Measurements from ENCODE around the gene ZNF277.
"Not testable (repeated sequence)": the region's sequence is repeated elsewhere in the genome, so short reads cannot be mapped to it uniquely, and the experiment has no call there.

Gene ZNF277

GRCh38 chr7:112385516-112385915 lies 179.0 kb downstream of the ZNF277 start:
- H3K4me1 ChIP-seq, result peaks cover 0 to 6% (median 0%) of the 10 kb centered on the region in 10 experiments; a peak in 2 of 20 replicates
- H3K27me3 ChIP-seq, result no peaks in the 10 kb centered on the region
- H4K20me1 ChIP-seq, result no peaks in the 10 kb centered on the region
- no peak overlapping the region for H3K9ac ChIP-seq
- H3K27ac ChIP-seq, result no peak overlapping the region
- TF ChIP-seq Cebpa-rat (IDR thresholded peaks at IDR 0.05), result no peak
- no peak overlapping the region for H3K4me2 ChIP-seq
- H3K36me3 ChIP-seq, result no peaks in the 10 kb centered on the region
- H3K9me3 ChIP-seq (replicated peaks in 1 of 11), result peaks cover 0 to 4% (median 0%) of the 10 kb centered on the region in 11 experiments; a peak in 1 of 22 replicates
- H3K4me3 ChIP-seq, result no peak overlapping the region

GRCh38 chr7:112386619-112387018 lies 180.1 kb downstream of the ZNF277 start:
- Histone ChIP-seq H3K4me1 (peaks cover 0 to 6% (median 0%) of the 10 kb centered on the region in 10 experiments; a peak in 2 of 20 replicates), H3K9ac (no peak overlapping the region), H3K4me3 (no peak overlapping the region), H3K36me3 (no peaks in the 10 kb centered on the region), H4K20me1 (no peaks in the 10 kb centered on the region), H3K27ac (no peak overlapping the region), H3K27me3 (no peaks in the 10 kb centered on the region), H3K4me2 (no peak overlapping the region), H3K9me3 (replicated peaks in 1 of 11) (no peaks in the 10 kb centered on the region; a peak in 1 of 22 replicates)
- no peak for TF ChIP-seq Cebpa-rat (IDR thresholded peaks at IDR 0.05)

- Histone ChIP-seq H4K20me1 (no peaks in the 10 kb centered on the region), H3K27ac (no peak overlapping the region), H3K4me1 (peaks cover 5 to 9% (median 7%) of the 10 kb centered on the region in 10 experiments; a peak in 17 of 20 replicates), H3K9ac (no peak overlapping the region), H3K36me3 (no peaks in the 10 kb centered on the region), H3K4me2 (no peak overlapping the region), H3K4me3 (no peak overlapping the region), H3K9me3 (replicated peaks in 1 of 11) (0 out of 22 replicates have a peak, but pooled peaks cover 0 to 2% (median 0%) of the 10 kb centered on the region in 11 experiments), H3K27me3 (no peaks in the 10 kb centered on the region)
- TF ChIP-seq Cebpa-rat (IDR thresholded peaks at IDR 0.05), result no peak
Measured at GRCh38 chr7:112390167-112390566, 183.7 kb downstream of the ZNF277 start.

GRCh38 chr7:112391079-112391821 lies 184.8 kb downstream of the ZNF277 start:
- H3K27ac ChIP-seq, result peak overlapping the region; percentile 42 to 88 (median 82); a peak in 21 of 22 replicates

GRCh38 chr7:112391841-112392286 lies 185.4 kb downstream of the ZNF277 start:
- Histone ChIP-seq H3K4me3 (peak overlapping the region; percentile 51 to 71 (median 64)), H3K4me1 (peaks cover 5 to 12% (median 8%) of the 10 kb centered on the region in 10 experiments; a peak in 17 of 20 replicates), H3K27ac (peak overlapping the region; percentile 42 to 88 (median 82); a peak in 21 of 22 replicates), H3K9ac (peak overlapping the region; percentile 73 to 89 (median 82)), H3K9me3 (replicated peaks in 1 of 11) (peaks cover 0 to 11% (median 0%) of the 10 kb centered on the region in 11 experiments; a peak in 1 of 22 replicates), H3K4me2 (peak overlapping the region; percentile 51 to 87 (median 77))
- H4K20me1 ChIP-seq, H3K27me3 ChIP-seq, H3K36me3 ChIP-seq: not testable (repeated sequence)

More at GRCh38 chr7:112391079-112391821, 184.8 kb downstream of the ZNF277 start:
- peaks cover 0 to 11% (median 0%) of the 10 kb centered on the region in 11 experiments; a peak in 1 of 22 replicates for H3K9me3 ChIP-seq (replicated peaks in 1 of 11)
- H3K4me2 ChIP-seq, result peak overlapping the region in 10 of 11 experiments; percentile 42 to 87 (median 73); a peak in 16 of 22 replicates
- H3K4me1 ChIP-seq, result peaks cover 5 to 12% (median 8%) of the 10 kb centered on the region in 10 experiments; a peak in 17 of 20 replicates
- H3K27me3 ChIP-seq, H4K20me1 ChIP-seq, H3K36me3 ChIP-seq: not testable (repeated sequence)
- peak overlapping the region; percentile 73 to 89 (median 82) for H3K9ac ChIP-seq
- peak overlapping the region; percentile 51 to 71 (median 64) for H3K4me3 ChIP-seq

All from BLaER1 treated with 17β-estradiol and CSF1 and Interleukin-3, amounts not matched to agents 10 nM and 100 nM (cell line).